ENCODE data around the gene THSD4. TPM values are rescaled to one million over a fixed set of nuclear protein-coding genes. Genes with fewer than 3 reads are reported as not detected.

Gene THSD4
- total RNA-seq, 6 experiments from 2014 or later, result 5.2 to 21.8 (median 13.7) TPM

DNA sequence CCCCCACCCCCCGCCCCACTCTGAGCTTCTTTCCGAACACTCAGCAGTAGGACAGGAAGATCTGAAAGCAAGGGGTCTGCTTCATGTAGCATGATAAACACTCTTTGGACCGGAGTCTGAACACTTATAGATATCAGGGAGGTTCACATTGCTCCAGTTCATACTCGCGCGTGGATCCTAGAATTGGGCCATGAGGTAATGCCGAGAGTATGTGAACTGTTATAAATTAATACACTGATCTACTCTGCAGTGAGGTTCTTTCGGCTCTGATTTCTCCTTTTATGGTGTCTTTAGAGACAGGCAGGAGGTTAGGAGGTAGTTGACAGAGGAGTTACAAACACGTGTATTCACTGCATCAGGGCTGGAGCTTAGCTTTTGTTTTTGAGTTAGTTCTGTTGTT, 223.0 kb downstream of the THSD4 start:
- H3K9me3 ChIP-seq, result no peaks in the 10 kb centered on the region
- no peak for TF ChIP-seq POLR2A (IDR thresholded peaks at IDR 0.05)
- TF ChIP-seq, protein P1, sequence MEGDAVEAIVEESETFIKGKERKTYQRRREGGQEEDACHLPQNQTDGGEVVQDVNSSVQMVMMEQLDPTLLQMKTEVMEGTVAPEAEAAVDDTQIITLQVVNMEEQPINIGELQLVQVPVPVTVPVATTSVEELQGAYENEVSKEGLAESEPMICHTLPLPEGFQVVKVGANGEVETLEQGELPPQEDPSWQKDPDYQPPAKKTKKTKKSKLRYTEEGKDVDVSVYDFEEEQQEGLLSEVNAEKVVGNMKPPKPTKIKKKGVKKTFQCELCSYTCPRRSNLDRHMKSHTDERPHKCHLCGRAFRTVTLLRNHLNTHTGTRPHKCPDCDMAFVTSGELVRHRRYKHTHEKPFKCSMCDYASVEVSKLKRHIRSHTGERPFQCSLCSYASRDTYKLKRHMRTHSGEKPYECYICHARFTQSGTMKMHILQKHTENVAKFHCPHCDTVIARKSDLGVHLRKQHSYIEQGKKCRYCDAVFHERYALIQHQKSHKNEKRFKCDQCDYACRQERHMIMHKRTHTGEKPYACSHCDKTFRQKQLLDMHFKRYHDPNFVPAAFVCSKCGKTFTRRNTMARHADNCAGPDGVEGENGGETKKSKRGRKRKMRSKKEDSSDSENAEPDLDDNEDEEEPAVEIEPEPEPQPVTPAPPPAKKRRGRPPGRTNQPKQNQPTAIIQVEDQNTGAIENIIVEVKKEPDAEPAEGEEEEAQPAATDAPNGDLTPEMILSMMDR (IDR thresholded peaks at IDR 0.05), result no peak
- WGBS (ENCODE audit: insufficient coverage, low coverage, low lambda C conversion rate, missing lambda C conversion rate), result 87% methylated on average over 5 of the region's 9 CpGs
- H3K4me3 ChIP-seq, result no peak overlapping the region
- H3K4me1 ChIP-seq, result no peaks in the 10 kb centered on the region
- DNase-seq (no peak), ATAC-seq (no peak)
- no peak overlapping the region for H3K27ac ChIP-seq
- H3K36me3 ChIP-seq, result no peaks in the 10 kb centered on the region
- no peaks in the 10 kb centered on the region for H3K27me3 ChIP-seq
- intact Hi-C loops (cut with DNase I), result no loop called here

DNA sequence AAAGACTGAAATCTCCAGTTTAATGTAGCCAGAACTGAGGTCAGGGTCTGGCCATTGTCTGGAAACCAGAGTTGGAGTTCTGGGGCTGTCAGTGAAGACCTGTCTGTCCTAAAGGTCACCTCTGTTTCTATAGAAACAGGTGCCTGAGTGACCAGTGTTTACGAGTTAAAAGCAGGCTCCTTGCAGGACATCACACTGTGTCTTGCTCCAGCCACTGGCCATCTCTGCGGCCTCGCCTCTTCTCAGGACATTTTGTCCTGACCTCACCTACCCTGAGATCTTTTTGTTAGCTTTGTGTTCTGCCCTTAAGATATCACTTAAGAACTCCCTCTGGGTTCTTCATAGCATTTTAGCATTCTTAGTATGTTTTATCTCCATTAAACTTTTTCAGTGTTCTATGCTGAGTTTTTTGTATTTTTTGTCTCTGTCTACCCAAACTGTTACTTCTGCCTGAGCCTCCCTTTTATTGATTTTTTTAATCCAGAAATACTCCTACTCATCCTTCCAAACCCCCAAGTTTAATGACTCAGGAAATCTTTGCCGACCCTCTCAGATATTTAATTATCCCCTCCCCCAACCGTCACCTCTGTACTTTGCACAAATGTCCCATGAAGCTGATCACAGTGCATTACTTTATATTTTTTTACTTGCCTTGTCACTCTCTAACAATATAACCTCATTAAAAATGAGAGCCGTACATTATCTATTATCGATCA, 223.7 kb downstream of the THSD4 start:
- Histone ChIP-seq H3K27me3 (no peaks in the 10 kb centered on the region), H3K36me3 (no peaks in the 10 kb centered on the region), H3K4me3 (no peak overlapping the region), H3K4me1 (no peaks in the 10 kb centered on the region), H3K27ac (no peak overlapping the region), H3K9me3 (no peaks in the 10 kb centered on the region)
- TF ChIP-seq, protein P1 (IDR thresholded peaks at IDR 0.05), result no peak
- no peak for TF ChIP-seq POLR2A (IDR thresholded peaks at IDR 0.05)
- ATAC-seq, result peak in 1 of 4 donors; percentile 20
- intact Hi-C loops (cut with DNase I), result no loop called here
- no peak for DNase-seq
- 85% methylated on average over 7 of the region's 7 CpGs for WGBS (ENCODE audit: insufficient coverage, low coverage, low lambda C conversion rate, missing lambda C conversion rate)

DNA sequence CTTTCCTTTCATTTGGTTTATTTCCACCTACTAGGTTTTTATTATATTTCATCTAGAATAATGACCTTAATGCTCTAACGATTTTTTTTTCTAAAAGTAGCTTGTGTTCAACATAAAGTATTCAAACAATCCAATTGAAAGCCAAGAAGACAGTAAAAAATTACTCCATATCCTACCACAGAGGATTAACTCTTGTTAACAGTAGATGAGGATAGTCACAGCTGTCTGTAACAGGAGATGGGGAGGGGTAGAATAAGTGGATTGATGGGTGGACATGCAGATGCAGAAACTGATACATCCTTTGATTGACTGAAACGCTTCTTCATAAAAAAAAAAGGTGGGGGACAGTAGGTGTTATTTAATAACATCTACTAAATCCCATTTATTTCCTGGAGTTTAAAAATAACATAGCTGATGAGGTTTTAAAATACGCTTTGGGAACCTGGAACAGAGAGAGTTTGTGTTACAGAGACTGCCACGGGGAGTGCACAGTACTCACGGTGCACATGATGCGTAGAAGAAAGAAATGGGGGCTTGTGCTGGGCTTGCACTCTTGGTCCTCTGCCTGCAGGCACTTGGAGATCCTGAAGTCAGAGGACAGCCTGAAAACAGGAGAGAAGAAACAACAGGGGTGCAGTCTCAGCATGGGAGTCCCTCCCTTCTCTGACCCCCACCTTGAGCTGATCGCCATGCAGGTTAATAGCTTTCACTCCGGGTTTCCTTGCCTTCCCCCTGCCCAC, 226.7 kb downstream of the THSD4 start:
- H3K4me3 ChIP-seq, result no peak overlapping the region
- DNase-seq (no peak), ATAC-seq (no peak)
- WGBS (ENCODE audit: insufficient coverage, low coverage, low lambda C conversion rate, missing lambda C conversion rate), result 85% methylated on average over 6 of the region's 8 CpGs
- no peaks in the 10 kb centered on the region for H3K4me1 ChIP-seq
- intact Hi-C loops (cut with DNase I), result no loop called here
- no peaks in the 10 kb centered on the region for H3K27me3 ChIP-seq
- H3K27ac ChIP-seq, result no peak overlapping the region
- H3K9me3 ChIP-seq, result no peaks in the 10 kb centered on the region
- no peaks in the 10 kb centered on the region for H3K36me3 ChIP-seq
- TF ChIP-seq, protein P1 (IDR thresholded peaks at IDR 0.05), result no peak
- TF ChIP-seq POLR2A (IDR thresholded peaks at IDR 0.05), result no peak

DNA sequence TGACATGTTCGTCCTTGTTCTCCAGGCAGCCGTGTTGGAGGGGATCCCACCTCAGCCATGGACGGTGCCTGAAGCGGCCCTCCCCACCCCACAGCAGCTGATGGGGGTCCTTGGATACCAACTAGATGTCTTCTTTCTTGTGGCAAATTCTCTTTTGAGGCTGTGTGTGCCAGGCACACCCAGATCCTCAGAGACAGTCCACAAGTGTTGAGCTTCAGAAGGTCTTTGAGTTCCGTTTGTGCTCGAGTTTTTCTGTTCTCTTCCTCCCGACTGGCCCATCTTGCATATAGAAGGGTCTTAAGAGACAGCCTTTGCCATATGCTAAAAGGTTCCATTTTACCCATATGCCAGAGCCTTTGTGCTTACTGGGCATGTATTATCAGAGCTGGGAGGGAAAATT, 227.4 kb downstream of the THSD4 start:
- no peaks in the 10 kb centered on the region for H3K9me3 ChIP-seq
- no peak overlapping the region for H3K4me3 ChIP-seq
- WGBS (ENCODE audit: insufficient coverage, low coverage, low lambda C conversion rate, missing lambda C conversion rate), result 75% methylated on average over 6 of the region's 7 CpGs
- no peaks in the 10 kb centered on the region for H3K4me1 ChIP-seq
- no peak for DNase-seq
- no peak overlapping the region for H3K27ac ChIP-seq
- intact Hi-C loops (cut with DNase I), result no loop called here
- ATAC-seq, result no peak
- no peak for TF ChIP-seq POLR2A (IDR thresholded peaks at IDR 0.05)
- TF ChIP-seq, protein P1 (IDR thresholded peaks at IDR 0.05), result no peak
- no peaks in the 10 kb centered on the region for H3K36me3 ChIP-seq
- H3K27me3 ChIP-seq, result no peaks in the 10 kb centered on the region
